ENCODE measurements around the gene MACO1. TPM values are rescaled to one million over a fixed set of nuclear protein-coding genes. Genes with fewer than 3 reads are reported as not detected.

The MACO1 gene
- total RNA-seq, 1 experiment from 2014 or later = 18.5 TPM

GRCh38 chr1:25474439-25475047 lies 43.8 kb downstream of the MACO1 start:
- in situ Hi-C loops (cut with HindIII; ENCODE audit: low pct_unique_long_range_greater_than_20kb, low sequenced_read_pairs) = no loop called here
- DNase-seq (ENCODE audit: low read depth, low spot score) = no peak

GRCh38 chr1:25476186-25477097 lies 45.7 kb downstream of the MACO1 start:
- no peak for DNase-seq (ENCODE audit: low read depth, low spot score)
- in situ Hi-C loops (cut with HindIII; ENCODE audit: low pct_unique_long_range_greater_than_20kb, low sequenced_read_pairs) = no loop called here

- no peak for DNase-seq (ENCODE audit: low read depth, low spot score)
- in situ Hi-C loops (cut with HindIII; ENCODE audit: low pct_unique_long_range_greater_than_20kb, low sequenced_read_pairs) = no loop called here
These were observed 46.8 kb downstream of the MACO1 start for GRCh38 chr1:25477448-25478034.

- in situ Hi-C loops (cut with HindIII; ENCODE audit: low pct_unique_long_range_greater_than_20kb, low sequenced_read_pairs) = no loop called here
- no peak for DNase-seq (ENCODE audit: low read depth, low spot score)
These were observed 47.9 kb downstream of the MACO1 start for GRCh38 chr1:25478633-25479032.

- in situ Hi-C loops (cut with HindIII; ENCODE audit: low pct_unique_long_range_greater_than_20kb, low sequenced_read_pairs) = no loop called here
- DNase-seq (ENCODE audit: low read depth, low spot score) = peak; percentile 6
These were observed 50.9 kb downstream of the MACO1 start for GRCh38 chr1:25481625-25482024.

GRCh38 chr1:25482211-25482610 lies 51.5 kb downstream of the MACO1 start:
- no peak for DNase-seq (ENCODE audit: low read depth, low spot score)
- in situ Hi-C loops (cut with HindIII; ENCODE audit: low pct_unique_long_range_greater_than_20kb, low sequenced_read_pairs) = no loop called here

- in situ Hi-C loops (cut with HindIII; ENCODE audit: low pct_unique_long_range_greater_than_20kb, low sequenced_read_pairs) = no loop called here
These were observed 53.4 kb downstream of the MACO1 start for GRCh38 chr1:25484096-25484495.

GRCh38 chr1:25484533-25484932 lies 53.8 kb downstream of the MACO1 start:
- in situ Hi-C loops (cut with HindIII; ENCODE audit: low pct_unique_long_range_greater_than_20kb, low sequenced_read_pairs) = no loop called here
- no peak for DNase-seq (ENCODE audit: low read depth, low spot score)

More at GRCh38 chr1:25484096-25484495, 53.4 kb downstream of the MACO1 start:
- no peak for DNase-seq (ENCODE audit: low read depth, low spot score)

GRCh38 chr1:25485536-25486411 lies 55.1 kb downstream of the MACO1 start:
- in situ Hi-C loops (cut with HindIII; ENCODE audit: low pct_unique_long_range_greater_than_20kb, low sequenced_read_pairs) = no loop called here
- DNase-seq (ENCODE audit: low read depth, low spot score) = no peak

GRCh38 chr1:25486602-25487001 lies 55.9 kb downstream of the MACO1 start:
- no peak for DNase-seq (ENCODE audit: low read depth, low spot score)
- in situ Hi-C loops (cut with HindIII; ENCODE audit: low pct_unique_long_range_greater_than_20kb, low sequenced_read_pairs) = no loop called here

GRCh38 chr1:25487628-25488027 lies 56.9 kb downstream of the MACO1 start:
- in situ Hi-C loops (cut with HindIII; ENCODE audit: low pct_unique_long_range_greater_than_20kb, low sequenced_read_pairs) = no loop called here
- DNase-seq (ENCODE audit: low read depth, low spot score) = peak; percentile 43

GRCh38 chr1:25492323-25492722 lies 61.6 kb downstream of the MACO1 start:
- in situ Hi-C loops (cut with HindIII; ENCODE audit: low pct_unique_long_range_greater_than_20kb, low sequenced_read_pairs) = no loop called here

GRCh38 chr1:25494952-25495351 lies 64.3 kb downstream of the MACO1 start:
- no peak for DNase-seq (ENCODE audit: low read depth, low spot score)
- in situ Hi-C loops (cut with HindIII; ENCODE audit: low pct_unique_long_range_greater_than_20kb, low sequenced_read_pairs) = no loop called here

More at GRCh38 chr1:25492323-25492722, 61.6 kb downstream of the MACO1 start:
- DNase-seq (ENCODE audit: low read depth, low spot score) = no peak

GRCh38 chr1:25500694-25501093 lies 70.0 kb downstream of the MACO1 start:
- DNase-seq (ENCODE audit: low read depth, low spot score) = no peak
- in situ Hi-C loops (cut with HindIII; ENCODE audit: low pct_unique_long_range_greater_than_20kb, low sequenced_read_pairs) = no loop called here

GRCh38 chr1:25501235-25502058 lies 70.8 kb downstream of the MACO1 start:
- DNase-seq (ENCODE audit: low read depth, low spot score) = no peak
- in situ Hi-C loops (cut with HindIII; ENCODE audit: low pct_unique_long_range_greater_than_20kb, low sequenced_read_pairs) = no loop called here

GRCh38 chr1:25502957-25503356 lies 72.3 kb downstream of the MACO1 start:
- no peak for DNase-seq (ENCODE audit: low read depth, low spot score)
- in situ Hi-C loops (cut with HindIII; ENCODE audit: low pct_unique_long_range_greater_than_20kb, low sequenced_read_pairs) = no loop called here
